Camera-type eye (tissue), 1 donor: ENCODE measurements around the gene ZNF835. TPM values are rescaled to one million over a fixed set of nuclear protein-coding genes. Genes with fewer than 3 reads are reported as not detected.

ENCODE experiments used
- total RNA-seq: library from RNA; depleted of rRNA; stranded (reverse); fragments of >200 nt; gene quantifications from one replicate; pipeline ENCODE4 v1.2.3, GENCODE V29; 2014

ZNF835 gene
- total RNA-seq, result 12.2 TPM

DNA sequence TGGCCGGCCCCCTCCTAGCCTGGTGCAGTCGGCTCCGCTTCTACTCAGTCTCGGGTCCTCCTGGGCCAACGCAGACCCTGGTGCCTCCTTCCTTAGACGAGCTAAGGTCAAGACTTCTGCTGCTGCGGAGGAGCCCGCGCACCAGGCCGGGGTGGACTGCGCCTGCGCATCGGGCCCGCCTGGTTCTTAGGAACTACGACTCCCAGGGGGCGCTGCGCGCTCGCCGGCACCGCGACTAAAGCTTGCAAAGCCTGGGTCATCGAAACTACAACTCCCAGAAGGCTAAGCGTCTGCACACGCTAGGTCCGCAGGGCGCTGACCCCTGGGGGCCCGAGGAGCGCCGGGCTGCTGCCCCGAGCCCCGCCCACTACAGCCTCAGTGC, at the start of gene ZNF835:
ZNF835 (minus strand) TSS at position 145 of the 382 bp plus-strand sequence. CDS start 6,559 bp downstream, outside the sequence.

DNA sequence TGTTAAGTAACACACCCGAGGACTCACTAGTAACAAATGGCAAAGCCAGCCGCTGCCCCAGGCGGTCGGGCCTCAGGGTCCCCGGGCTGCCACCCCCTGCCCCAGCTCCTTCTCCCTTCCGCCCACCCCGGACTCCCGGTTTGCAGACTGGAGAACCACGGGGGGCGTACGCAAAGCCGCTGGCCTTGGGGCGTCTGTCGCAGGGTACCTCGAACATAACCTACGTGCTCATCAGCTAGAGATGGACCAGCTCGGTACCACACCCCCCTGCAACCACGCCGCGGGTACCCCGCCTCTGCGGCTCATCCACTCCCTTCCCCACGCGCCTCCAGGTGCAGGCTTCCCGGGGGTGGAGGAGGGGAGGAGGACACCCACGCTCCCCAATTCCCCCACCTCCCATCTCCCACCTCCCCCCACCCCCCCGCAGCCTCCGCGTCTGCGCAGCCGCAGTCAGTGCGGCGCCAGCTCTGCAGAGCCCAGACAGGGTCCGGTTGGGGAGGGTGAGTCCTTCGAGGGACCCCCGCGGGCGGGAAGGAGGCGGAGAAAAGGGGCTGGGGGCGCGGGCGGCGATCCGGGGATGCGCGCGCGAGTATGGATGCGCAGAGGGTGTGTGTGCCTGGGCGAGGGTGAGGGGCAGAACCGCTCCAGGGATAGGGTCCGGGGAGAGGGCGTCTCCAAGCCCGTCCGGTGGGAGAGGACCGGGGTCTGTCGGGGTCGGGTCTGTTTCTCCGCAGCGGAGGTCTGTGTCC, 28.7 kb downstream of the ZNF835 start, which contains the start of gene SMIM17:
SMIM17 (plus strand) TSS at position 449 of the 749 bp plus-strand sequence. CDS start 2,509 bp downstream, outside the sequence.

Other genes with a start within 250 kb of the ZNF835 start
- 19.7 TPM for gene ZNF667, start 194.4 kb downstream of the ZNF835 start, total RNA-seq
- gene ZNF471, start 163.9 kb downstream of the ZNF835 start, total RNA-seq, result 16.5 TPM
- 26.6 TPM for gene ZFP28, start 132.8 kb downstream of the ZNF835 start, total RNA-seq
- gene ZNF470, start 104.3 kb downstream of the ZNF835 start, total RNA-seq, result 10.2 TPM
- gene ZNF71, start 76.5 kb downstream of the ZNF835 start, total RNA-seq, result 18.8 TPM
- gene SMIM17, start 28.6 kb downstream of the ZNF835 start, total RNA-seq, result 7.1 TPM
- 79.8 TPM for gene PEG3, start 169.0 kb upstream of the ZNF835 start, total RNA-seq
- 4.6 TPM for gene ZIM2, start 169.0 kb upstream of the ZNF835 start, total RNA-seq